ENCODE data around the gene RHBDL1. TPM values are rescaled to one million over a fixed set of nuclear protein-coding genes. Genes with fewer than 3 reads are reported as not detected.
A peak's percentile ranks its signal among the peaks of the same experiment; 100 is the strongest.

Gene RHBDL1
- total and polyA plus RNA-seq, 9 of the 15 experiments (the other 6 are each of a cell fraction or from before 2014, with no cell fraction given) = 0.03 to 5.6 (median 1.3) TPM; not detected in 1

GRCh38 chr16:678858-679813 lies 3.7 kb downstream of the RHBDL1 start (continued):
- TF ChIP-seq ARID4B (CRISPR knock-in tag; IDR thresholded peaks at IDR 0.05) = peak; percentile 56
- no peak for TF ChIP-seq MEF2A (IDR thresholded peaks at IDR 0.05; ENCODE audit: control insufficient read depth, low read depth, low read length)
- TF ChIP-seq CTBP1 (IDR thresholded peaks at IDR 0.05; ENCODE audit: borderline replicate concordance) = 0 out of 2 replicates have a peak, but pooled peaks have one; percentile 5
- TF ChIP-seq PCBP1 (IDR thresholded peaks at IDR 0.05; ENCODE audit: low read depth, low read length, poor library complexity, severe bottlenecking) = no peak
- no peak for TF ChIP-seq ATF6 (CRISPR knock-in tag; IDR thresholded peaks at IDR 0.05)
- no peak for TF ChIP-seq NR2F6 (CRISPR knock-in tag; IDR thresholded peaks at IDR 0.05)
- no peak for TF ChIP-seq SLC30A9 (CRISPR knock-in tag; IDR thresholded peaks at IDR 0.05)
- no peak for TF ChIP-seq PTBP1 (IDR thresholded peaks at IDR 0.05; ENCODE audit: low read depth, low read length)
- TF ChIP-seq ZBTB2 (IDR thresholded peaks at IDR 0.05) = peak; percentile 40; the same call in 1 of the 2 replicates
- 0 out of 2 replicates have a peak, but pooled peaks have one; percentile 2 for TF ChIP-seq CXXC5 (CRISPR knock-in tag; IDR thresholded peaks at IDR 0.05)
- TF ChIP-seq MLLT1 (IDR thresholded peaks at IDR 0.05) = no peak
- TF ChIP-seq VEZF1 (CRISPR knock-in tag; IDR thresholded peaks at IDR 0.05) = no peak
- TF ChIP-seq POLR2G (IDR thresholded peaks at IDR 0.05; ENCODE audit: low read depth, low read length) = peak; percentile 67
- no peak for TF ChIP-seq RFX5 (IDR thresholded peaks at IDR 0.05; ENCODE audit: low read depth, low read length)
- peak; percentile 79 for TF ChIP-seq ZNF263 (CRISPR knock-in tag; IDR thresholded peaks at IDR 0.05; ENCODE audit: borderline replicate concordance)

All from K562 (cell line).